Retina (tissue), 1 donor: ENCODE data around the gene ZNF454.

ENCODE experiments used
- DNase-seq: peaks from one replicate; pipeline ENCODE4 v3.0.0-alpha.2; 2016

ZNF454 gene

DNA sequence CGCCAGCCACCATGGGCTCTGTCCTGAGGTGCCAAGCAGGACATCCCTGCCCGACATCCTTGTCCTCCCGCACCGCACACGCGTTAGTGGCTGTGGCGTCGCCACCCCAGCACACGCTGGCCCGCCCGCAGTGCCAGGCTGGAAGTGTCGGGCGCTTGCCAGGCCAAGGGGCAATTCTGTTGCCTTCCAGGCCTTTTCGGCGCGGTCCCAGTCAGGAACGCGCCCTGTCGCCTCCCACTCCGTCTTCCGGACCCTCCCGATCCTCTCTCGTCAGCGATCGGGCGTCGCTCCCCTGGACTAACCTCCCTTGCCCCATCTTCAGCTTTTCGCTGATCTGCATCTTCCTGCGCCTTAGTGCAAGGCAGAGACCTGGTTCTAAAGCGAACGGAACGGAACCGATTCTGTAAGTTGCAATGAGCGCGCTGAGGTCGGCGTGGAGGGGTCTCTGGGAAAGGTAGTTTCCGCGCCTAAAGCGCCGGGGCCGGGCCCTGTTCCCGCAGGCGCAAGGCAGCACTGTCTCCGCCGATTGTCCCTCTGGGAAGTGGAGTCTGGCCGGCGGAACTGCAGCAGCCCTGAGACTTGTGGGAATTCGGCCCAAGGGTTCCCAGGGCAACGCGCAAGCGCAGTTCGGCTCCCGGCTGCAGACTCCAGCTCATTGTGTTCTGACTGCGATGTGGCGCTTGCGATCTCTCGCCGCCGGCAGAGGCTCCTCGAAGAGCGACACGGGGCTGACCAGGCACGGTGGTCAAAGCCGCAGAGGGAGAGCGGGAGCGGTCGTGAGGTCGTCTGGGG is at the start of gene ZNF454:
Gene ZNF454, plus strand, starts transcription at position 630 of the 792 bp plus-strand sequence. CDS start 1,594 bp downstream, outside the sequence.
- DNase-seq, result peak; percentile 95

DNA sequence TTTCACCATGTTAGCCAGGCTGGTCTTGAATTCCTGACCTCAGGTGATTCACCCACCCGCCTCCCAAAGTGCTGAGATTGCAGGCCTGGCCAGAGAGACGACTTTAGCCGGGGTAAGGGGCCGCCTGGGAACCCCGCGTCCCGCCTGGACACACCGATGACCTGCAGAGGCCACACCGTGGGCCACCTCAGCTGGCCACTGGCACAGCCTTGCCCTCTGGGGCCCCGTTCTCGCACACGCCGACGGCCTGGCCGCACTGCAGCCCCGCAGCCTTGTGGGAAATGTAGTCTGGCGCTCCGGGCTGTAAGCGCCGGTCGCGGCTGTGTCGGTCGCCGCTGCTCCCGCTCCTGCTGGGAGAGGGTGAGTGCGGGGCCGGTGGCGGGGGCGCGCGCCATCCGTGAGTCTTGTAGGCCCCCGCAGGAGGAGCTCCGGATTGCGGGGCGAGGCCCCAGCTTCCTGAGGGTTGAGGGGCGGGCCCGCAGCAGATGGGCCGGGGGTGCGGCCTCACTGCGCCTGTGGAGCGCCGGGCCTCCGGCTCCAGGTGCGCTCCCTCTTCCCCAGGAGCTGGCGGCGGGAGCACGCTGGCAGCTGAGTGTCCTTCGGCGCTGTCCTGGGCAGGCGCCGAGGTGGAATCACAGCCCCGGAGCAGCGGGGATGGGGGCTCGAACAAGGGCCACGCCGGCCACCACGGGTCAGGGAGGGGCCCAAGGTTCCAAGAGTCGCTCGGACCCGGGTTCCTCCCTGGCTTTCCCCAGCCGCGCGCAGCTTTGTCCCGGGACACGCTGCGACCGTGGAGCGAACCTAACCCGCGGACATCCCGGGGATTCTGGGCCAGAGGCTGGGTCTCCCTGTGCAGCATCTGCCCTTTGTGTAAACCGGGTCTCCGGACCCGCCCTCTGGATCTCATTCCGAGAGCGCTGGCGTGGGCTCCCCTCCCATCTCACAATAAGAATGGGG is 45.1 kb upstream of the ZNF454 start, which contains the start of gene ZFP2:
Gene ZFP2, plus strand, starts transcription at position 299 of the 957 bp plus-strand sequence. CDS start 35,401 bp downstream, outside the sequence.
- DNase-seq, result peak; percentile 94

DNA sequence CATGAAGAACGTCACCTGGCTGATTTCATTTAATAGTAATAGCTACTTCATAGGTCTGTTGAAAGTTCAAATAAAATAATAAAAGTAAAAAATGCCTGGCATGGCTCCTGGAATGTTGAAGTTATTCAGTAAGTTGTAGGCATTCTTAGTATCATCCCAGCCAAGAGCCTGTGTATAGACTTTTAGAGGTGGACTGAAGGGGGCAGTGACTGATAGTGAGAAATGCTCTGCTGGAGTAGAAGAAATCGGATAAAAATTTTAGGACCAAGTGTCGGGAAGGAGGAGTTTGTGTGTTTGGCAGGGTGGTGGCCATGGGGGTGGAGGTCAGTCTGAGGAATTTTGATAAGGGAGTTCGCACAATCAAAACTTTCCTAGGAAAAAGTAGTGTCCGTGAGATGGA is 41.7 kb upstream of the ZNF454 start:
- no peak for DNase-seq

DNA sequence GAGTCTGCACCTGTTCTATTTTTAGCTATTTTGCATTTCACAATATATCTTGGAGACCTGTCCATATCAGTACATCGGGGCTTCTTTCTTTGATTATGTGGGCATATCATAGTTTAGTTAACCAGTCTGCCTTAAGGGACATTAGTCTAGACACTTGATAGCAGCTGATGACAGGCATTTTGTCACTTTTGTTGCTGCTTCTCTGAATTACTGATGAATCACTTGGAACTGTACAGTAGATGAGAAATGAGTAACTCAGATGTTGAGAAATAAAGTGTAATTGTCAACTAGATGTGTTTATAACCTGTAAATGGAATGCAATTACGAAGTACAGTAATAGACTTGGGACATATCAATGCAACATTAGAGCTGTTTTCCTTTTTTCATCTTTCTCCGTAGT is 38.1 kb upstream of the ZNF454 start:
- no peak for DNase-seq

DNA sequence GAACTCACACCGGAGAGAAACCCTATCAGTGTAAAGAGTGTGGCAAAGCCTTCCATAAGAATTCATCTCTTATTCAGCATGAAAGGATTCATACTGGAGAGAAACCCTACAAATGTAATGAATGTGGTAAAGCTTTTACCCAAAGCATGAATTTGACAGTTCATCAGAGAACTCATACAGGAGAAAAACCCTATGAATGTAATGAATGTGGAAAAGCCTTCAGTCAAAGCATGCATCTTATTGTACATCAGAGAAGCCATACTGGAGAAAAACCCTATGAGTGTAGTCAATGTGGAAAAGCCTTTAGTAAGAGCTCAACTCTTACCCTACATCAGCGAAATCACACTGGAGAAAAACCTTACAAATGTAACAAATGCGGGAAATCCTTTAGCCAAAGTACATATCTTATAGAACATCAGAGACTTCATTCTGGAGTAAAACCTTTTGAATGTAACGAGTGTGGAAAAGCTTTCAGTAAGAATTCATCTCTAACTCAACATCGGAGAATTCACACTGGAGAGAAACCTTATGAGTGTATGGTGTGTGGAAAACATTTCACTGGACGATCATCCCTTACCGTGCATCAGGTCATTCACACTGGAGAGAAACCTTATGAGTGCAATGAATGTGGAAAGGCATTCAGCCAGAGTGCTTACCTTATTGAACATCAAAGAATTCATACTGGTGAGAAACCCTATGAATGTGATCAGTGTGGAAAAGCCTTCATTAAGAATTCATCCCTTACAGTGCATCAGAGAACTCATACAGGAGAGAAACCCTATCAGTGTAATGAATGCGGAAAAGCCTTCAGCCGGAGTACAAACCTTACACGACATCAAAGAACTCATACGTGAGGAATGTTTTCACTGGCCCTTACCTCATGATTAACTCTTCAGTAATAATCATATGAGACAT is 8.9 kb upstream of the ZNF454 start:
- no peak for DNase-seq

DNA sequence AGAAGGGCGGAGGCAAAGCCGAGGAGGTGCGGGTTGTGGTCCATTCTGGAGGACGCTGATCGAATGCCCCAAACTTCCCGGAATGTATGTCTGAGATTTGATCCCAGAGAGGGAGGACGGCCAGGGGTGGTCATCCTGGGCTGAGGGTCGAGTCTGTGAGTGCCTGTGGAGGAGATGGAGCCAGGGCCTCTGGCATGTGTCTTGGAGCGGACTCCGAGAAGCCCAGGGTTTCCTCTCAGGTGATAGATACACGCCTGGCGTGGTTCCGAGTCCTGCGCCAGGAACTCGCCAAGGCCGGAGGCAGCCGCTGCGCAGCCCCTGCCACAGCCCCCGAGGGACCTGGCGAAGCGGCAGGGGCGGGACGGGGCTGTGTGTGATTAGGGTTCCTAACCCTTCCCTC is 363 bp downstream of the ZNF454 start:
- DNase-seq, result no peak

DNA sequence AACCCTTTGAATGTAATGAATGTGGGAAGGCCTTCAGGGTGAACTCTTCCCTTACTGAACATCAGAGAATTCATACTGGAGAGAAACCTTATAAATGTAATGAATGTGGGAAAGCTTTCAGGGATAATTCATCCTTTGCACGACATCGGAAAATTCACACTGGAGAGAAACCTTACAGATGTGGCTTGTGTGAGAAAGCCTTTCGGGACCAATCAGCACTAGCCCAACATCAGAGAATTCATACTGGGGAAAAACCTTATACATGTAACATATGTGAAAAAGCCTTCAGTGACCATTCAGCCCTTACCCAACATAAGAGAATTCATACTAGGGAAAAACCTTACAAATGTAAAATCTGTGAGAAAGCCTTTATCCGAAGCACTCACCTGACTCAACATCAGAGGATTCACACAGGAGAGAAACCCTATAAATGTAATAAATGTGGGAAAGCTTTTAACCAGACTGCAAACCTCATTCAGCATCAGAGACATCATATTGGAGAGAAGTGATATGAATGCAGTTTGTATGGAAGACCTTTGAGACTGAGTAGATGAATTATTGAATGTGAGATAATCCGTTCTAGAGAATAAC is 24.6 kb downstream of the ZNF454 start:
- no peak for DNase-seq

DNA sequence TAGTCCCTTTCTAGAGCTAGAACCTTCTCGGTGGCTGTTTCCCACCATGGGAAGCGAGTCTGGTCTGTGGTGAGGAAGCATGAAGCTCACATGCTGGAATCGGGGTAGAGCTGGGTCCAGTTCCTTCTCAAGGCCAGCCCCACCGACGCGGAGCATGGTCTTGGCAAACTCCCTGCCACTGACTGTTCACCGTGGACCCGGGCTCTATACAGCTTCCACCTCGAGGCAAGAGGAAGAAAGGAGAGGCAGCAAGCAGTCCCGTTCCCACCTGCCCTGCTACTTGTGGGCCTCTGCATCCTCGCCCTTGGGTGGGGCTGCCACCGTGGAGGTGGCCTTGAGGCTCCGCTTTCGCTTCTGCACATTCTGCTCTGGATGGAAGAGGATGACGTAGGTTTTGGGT is 40.4 kb downstream of the ZNF454 start:
- DNase-seq, result no peak

DNA sequence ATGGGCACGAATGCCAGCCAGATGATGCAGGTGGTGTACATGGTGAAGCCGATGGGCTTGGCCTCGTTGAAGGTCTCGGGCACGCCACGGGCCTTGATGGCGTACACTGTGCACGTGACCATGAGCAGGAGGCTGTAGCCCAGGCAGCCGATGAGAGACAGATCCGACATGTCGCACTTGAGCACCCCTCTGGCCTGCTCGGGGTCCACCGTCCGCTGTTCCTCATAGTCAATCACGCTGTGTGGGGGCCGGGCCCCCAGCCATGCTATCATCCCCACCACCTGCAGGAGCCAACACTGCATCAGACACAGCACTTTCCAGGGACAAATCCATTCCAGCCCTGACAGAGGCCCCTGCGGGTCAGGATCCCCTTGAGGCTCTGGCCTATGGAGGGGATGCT is 41.9 kb downstream of the ZNF454 start:
- no peak for DNase-seq

DNA sequence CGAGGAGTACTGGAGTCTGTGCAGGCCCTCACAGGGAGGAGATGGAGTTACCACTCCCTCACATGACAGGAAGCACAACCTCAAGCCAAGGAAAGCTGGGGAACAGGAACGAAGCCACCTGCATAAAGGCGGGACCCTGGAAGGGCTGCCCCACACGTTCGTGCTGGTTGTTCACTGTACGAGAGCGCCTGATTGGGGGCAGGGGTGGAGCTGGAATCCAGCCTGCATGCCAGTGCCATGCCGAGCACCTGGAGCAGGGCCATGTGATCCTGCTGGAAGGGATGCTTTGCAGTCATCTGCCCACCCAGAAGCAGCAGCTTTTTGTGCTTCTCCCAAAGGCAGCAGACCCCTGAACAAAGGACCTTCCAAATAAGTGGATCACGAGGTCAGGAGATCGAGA is 42.7 kb downstream of the ZNF454 start:
- DNase-seq, result no peak

DNA sequence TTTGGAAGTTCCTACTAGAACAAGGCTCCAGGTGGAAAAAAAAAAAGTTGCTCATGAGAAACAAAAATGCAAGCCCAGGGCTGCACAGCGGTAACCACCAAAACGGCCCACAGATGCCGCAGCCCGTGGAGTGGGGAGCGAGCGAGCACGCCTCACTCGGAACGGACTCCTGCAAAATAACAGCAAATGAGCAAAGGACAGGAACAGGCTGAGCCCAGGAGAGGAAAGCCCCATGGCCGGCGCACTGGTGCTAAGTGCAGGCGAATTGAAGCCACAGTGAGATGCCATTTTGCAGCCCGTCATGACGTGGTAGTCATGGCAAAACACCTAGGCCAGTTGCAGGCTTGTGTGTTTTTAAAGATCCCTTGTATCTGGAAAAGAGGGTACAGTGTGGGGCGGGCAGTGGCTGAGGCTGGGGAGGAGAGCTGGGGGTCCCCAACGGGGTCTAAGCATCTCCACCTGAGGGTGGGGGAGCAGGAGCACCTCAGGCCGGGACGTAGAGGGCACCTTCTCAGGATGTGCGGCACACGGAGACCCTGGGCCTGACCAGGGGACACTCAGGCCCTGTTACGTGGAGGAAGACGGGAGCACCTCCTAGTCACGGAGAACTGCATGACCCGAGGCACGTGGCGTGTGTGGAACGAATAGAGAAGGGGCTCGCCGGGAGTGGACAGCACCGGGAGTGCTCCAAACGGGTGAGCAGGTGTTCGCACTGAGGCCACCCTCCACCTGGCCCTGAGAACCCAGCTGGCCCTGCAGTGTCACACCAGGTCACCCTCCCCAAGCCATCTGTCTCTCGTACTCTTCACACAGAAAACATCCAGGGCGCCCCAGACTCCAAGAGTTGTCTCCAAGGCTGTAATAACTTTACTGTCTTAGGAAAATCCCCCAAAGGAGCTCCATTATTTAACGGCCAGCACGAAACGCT is 43.4 kb downstream of the ZNF454 start:
- no peak for DNase-seq

DNA sequence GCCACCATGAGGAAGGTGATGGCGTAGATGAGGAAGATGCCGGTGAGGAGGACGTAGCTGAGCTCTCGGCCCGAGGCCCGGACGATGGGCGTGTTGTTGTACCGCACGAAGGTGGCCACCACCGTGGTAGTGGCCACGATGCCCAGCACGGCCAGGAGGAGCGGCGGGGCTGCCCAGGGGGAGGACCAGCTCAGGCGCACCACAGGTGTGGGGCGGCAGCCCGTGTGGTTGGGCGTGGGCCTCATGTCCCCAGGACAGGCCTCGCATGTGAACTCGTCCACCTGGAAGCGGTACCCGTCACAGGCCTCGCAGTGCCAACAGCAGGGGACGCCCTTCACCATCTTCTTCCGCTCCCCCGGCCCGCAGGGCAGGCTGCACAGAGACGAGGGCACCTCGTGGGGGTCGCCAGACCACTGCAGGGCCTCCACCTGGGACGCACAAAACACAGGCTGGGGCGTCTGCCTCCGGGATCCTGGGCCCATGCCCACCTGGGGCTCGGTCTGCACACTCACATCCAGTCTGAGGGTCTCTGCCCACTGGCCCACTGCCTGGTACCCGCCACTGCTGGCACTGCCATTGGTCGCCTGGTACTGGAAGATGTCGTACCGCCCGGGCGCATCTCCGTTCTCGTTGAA is 45.4 kb downstream of the ZNF454 start:
- DNase-seq, result no peak

DNA sequence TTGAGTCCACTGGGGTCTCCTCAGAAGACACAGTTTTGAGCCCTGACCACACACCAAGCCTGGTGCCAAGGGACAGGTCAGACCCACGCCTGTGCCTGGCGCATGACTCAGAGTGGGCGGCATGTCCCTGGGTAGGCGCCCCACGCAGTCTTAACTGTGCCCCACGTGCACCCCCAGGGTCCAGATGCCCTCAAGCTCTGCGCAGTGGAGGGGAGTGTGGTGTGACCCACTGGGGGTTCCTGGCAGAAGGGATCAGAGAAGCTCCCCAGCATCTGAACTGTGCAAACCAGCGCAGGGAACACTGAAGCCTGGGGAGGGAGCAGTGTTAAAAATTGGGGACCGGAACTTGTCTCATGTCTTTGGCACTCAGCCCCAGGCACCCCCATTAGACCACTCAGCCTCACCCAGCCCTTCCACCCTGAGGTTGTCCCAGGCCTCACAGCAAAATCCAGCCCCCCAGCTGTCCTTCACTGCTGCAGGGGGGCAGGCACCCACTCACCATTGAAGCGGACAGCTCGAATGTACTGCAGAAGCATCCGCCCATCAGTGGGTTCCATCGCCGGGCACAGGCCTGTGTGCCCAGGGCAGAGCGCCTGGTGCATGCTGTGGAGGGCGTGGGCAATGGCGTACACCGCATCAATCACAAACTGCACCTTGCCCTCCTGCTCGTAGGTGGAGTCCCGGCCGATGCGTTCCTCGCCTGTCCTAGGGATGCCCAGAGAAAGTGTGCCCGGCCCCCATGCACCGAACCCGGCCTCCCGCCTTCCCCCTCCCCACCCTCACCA is 47.6 kb downstream of the ZNF454 start:
- DNase-seq, result no peak

DNA sequence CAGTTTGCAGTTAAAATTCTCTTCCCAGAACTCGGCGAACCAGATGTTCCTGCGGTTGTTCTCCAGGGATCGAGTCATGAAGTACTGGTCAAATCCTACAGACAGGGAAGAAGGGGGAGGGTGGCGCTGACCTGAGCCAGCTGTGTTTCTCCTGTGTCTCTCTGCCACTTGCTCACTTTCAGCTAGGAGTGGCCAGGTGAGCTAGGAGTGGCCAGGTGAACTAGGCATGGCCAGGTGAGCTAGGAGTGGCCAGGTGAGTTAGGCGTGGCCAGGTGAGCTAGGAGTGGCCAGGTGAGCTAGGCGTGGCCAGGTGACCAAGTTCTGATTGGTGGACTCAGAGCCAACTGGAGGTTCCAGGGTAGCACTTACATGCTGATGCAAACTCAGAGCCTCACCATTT is 48.3 kb downstream of the ZNF454 start:
- no peak for DNase-seq

DNA sequence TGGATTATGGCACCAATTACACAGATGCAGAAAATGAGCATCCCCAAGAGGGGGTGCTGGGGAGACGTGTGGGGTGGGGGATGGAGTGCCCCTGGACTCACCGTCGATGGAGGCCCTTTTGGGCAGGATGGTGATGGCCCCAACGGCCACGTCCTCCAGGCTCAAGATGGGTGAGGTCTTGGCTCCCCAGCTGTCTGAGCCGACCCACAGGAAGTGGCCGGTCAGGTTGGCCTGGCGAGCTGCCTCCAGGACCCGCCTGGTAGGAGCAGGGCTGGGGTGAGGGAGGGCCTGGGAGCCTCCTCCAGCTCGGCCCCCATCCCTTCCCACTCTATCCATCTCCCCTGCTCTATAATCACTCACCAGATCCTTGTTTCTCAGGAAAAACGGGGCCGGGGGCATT is 49.5 kb downstream of the ZNF454 start:
- no peak for DNase-seq

DNA sequence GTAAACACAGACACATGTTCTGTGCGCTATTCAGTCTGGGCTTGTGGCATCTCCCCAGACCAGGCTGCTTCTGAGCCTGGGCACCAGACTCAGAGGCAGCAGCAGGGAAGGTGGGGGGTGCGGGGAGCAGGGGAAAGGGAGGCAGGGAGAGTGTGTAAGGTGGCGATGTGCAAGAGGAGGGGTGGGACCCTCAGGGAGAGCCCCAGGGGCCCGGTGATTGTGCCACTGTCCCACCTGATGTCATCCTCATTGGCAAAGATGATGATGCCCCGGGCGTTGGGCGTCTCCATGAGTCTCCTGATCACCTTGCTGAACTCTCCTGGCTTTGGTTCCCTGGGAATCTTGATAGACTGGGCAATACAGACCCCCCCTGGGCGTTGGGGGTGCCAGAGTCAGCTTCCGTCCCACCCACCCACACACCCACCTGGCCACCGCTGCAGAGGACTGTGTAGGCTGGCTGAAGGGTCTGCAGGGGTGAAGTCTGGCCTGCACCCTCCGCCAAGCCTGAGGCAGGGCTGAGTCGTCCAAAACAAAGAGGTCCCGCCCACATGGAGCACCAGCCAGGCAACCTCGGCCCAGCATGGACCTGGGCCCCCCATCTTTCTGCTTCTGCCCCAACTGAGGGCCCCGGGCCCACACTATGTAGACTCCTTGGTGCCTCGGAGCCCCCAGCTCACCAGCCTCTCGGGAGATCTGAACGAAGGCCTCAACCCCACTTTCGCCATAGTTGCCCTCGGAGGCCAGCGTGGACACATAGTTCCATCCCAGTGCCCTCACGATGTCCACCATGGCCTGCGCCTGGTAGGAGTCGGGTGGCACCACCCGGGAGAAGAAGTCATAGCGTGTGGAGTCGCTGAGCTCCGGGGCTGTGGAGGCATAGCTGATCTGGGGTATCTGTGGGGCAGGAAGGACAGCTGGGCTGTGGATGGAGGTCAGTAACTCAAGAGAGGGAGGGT is 50.5 kb downstream of the ZNF454 start:
- no peak for DNase-seq

DNA sequence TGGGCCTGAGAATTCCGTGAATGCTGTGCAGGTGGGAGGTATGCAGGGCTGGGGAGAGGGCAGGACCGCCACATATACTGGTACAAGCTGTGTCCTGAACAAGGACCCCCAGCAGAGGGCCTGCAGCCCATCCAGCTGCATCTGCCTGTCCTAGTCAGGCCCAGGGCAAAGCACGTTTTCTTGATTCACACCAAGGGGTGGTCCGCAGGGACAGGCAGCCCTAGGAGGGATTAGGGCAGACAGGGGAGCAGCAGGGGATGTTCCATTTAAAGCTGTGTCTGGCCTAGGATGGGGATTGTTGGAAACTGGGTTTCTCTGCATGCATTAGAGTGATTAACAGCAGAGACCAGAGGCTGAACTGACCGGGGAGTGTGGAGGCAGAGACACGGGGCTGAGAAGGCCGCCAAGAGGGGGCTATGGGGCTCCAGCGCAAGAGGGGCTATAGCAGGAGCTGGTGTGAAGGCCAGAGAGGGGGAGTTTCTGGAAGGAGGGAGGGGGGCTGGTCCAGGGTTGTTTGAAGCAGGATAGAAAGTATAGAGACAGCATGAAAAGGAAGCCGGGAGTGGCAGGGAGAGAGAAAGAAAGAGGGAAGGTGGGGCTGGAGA is 51.4 kb downstream of the ZNF454 start:
- no peak for DNase-seq

DNA sequence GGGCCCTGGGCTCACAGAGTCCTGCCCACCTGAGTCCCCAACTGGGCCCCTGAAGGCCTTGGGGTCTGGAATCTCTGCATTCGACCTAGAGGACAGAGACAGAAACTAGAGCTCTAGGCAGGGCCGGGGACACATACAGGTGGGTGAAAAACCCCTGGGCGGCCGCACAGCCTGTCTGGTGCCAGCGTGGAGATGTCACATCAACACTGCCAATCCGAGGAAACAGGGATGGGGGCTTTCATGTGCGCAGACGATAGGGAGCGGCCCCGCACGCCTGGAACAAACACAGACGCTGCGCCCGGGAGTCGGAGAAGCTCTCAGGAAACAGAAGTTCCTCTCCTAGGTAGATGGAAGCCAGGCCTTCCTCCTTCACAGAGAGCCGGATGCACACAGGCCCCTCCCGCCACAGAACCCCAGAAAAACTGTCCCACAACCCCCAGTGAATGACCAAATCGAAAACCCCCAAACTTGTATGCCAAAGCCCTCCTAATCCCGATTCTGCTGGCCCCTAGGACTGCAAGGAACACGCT is 52.3 kb downstream of the ZNF454 start:
- no peak for DNase-seq
